Activated CD4-positive, alpha-beta T cell treated with anti-CD3 and anti-CD28 coated beads, Interleukin-2, Interleukin-4, amounts not matched to agents 100 ng/mL and 50 ng/mL, durations not matched to agents 16 hours and 8 hours (primary cell): ENCODE results near the gene SPTBN5.

Source experiments
- DNase-seq: peaks from one replicate; pipeline ENCODE4 v3.0.0-alpha.2; 2020; ENCODE audit warnings: low spot score

SPTBN5 gene

GRCh38 chr15:41882689-41883483 lies 11.0 kb downstream of the SPTBN5 start:
- DNase-seq = no peak

GRCh38 chr15:41881920-41882688 lies 11.7 kb downstream of the SPTBN5 start:
- no peak for DNase-seq

GRCh38 chr15:41881550-41881919 lies 12.3 kb downstream of the SPTBN5 start:
- no peak for DNase-seq

GRCh38 chr15:41881086-41881485 lies 12.8 kb downstream of the SPTBN5 start:
- DNase-seq = no peak

DNA sequence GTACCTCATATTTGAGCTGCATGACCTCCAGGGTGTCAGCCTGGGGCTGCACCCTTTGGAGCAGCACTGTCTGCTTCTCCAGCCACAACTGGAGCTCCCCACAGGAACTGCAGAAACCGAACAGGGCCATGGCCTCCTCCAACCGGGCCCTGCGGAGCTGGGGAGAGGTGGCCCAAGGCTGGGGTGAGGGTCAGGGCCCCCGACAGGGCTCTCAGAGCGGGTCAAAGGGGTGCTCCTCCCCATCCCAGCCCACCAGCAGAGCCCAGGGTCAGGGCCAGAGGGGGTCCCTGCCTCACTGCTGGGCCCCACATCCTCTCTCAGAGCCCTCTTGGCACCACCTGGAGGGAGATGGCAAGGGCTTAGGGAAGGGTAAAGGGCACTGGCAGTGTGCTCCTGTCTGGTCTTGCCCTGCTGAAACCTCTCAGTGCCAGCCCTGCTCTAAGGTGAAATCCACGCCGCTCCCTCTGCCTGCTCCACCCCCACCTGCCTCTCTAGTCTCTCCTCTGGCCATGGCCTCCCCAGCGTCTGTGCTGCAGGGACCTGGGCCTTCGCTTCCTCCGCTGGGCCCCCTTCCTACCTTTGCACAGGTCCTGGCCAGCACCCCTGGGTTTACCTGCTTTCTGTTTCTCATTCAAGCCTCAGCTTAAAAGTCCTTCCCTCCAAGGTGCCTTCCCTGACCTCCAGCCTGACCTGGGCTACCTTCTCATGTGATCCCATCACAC lies 13.5 kb downstream of the SPTBN5 start:
- DNase-seq = no peak

GRCh38 chr15:41879321-41879845 lies 14.5 kb downstream of the SPTBN5 start:
- DNase-seq = no peak

- DNase-seq = no peak
Measured at GRCh38 chr15:41878355-41878699, 15.5 kb downstream of the SPTBN5 start.

DNA sequence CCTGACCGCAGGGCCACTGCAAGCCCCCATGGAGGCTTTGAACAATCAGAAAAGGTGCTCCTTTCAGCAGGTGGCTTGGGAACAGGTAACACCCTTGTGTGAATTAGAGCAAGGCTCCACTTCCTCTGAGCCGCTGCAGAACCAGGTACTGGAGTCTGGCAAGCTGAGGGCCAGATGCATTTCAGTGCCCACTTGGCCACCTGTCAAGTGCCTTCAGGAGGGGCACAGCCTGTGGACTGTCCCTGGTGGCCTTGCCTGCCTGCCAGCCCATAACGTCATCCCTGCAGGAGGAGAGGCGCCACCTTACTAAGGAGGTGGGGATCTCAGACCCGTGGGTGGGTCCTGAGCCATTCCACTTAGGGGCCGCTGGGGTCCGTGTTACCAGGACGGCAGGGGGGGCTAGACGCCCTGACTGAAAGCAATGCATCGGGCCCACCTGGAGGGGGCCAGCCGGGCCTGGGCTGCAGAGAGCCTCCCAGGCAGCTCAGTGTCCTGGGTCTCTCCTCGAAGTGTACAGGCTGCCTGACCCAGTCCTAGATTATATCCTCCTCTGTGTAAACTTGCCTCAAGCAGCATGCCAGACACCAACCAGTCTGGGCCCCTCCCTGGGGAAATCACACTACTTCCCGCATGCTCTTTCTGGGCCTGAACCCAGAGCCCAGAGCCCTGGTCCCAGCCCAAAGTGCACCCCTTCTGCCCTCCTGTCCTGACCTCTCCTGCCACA lies 16.1 kb downstream of the SPTBN5 start:
- no peak for DNase-seq

DNA sequence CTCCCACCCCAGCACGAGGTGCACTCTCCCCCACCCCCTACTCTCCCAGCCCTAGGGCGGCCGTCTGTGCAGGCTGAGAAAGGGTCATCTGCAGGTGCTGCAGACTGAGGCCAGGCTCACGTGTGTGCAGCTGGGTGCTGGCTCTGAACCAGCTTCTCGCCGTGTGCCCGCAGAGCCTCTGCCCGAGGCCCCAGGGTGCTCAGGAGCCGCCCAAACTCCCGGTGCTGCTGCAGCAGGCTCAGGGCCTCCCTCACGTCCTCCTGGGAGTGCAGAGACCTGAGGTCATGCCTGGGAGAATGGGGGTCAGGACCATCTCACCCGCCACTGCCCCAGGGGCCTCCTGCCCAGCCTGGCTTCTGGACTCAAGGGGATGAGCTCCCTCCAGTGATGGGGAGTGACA lies 17.2 kb downstream of the SPTBN5 start:
- DNase-seq = no peak

- DNase-seq = no peak
Measured at GRCh38 chr15:41876007-41876406, 17.8 kb downstream of the SPTBN5 start.

DNA sequence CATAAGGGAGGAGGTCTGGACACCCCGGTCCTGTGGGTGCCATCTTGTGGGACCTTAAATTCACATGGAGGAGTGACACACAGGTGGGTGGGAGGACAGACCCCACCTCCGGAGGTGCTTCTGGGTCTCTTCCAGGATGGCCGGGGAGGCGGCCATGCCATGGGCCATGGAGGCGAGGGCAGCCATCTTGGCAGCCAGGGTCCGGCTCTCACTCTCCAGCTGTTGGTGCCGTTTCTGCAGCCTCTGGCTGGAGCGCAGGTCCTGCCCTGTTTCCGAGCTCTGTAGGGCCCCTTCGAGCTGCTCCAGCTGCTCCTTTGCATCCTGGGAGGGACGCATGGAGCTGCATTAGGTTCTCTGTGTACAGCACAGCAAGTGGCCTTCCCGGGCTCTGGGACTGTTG lies 19.1 kb downstream of the SPTBN5 start:
- no peak for DNase-seq

- no peak for DNase-seq
Measured at GRCh38 chr15:41873711-41874110, 20.1 kb downstream of the SPTBN5 start.

- no peak for DNase-seq
Measured at GRCh38 chr15:41872166-41872747, 21.6 kb downstream of the SPTBN5 start.

DNA sequence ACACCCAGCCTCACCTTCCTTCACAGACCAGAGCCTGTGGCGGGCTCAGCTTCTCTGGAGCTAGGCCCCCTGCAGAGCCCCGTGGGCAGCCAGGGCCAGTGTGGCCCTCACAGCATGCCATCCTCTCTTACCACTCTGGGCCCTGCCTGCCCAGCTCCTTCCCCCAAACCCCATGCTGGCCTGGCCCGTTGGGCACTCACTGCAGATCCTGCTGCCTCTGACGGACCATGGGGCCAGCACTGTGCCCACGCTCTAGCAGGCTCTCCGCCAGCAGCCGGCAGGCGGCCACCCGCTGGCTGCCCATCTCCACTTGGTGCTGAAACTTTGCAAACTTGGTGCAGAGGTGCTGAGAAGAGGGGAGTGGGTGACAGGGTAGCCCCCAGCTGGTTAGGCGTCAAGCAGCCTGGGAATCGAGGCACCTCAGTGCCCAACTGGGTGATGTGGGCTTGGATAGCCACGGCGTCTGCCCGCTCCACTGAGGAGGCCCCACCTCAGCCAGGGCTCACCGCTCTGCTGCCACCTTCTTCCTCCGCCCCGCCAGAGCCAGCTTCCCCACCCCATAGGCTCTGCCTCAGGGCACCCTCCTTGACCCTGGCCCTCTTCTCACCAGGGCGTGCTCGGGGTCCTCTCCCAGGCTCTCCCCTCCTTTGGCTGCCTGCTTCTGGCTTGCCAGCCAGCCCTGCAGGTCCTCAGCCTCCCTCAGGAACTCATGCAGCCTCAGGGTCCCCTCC lies 22.5 kb downstream of the SPTBN5 start:
- DNase-seq = no peak

DNA sequence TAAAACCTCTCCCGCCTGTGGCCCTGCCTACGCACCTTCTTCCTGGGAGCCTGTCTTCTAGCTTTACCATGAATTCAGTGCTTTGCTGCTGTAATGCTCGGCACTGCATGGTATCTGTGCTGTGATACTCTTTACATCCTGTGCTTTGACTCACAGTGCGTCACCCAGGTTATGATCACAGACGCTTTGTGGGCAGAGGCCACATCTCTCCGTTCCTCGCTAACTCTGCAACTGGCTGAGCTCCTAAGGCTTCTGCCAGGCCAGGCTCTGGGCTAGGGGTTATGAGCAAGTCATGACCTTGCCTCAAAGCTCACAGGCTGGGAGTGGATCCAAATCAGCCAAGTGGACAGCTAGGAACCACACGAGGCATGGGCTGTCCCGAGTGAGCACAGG lies 23.2 kb downstream of the SPTBN5 start:
- DNase-seq = peak; percentile 60

DNA sequence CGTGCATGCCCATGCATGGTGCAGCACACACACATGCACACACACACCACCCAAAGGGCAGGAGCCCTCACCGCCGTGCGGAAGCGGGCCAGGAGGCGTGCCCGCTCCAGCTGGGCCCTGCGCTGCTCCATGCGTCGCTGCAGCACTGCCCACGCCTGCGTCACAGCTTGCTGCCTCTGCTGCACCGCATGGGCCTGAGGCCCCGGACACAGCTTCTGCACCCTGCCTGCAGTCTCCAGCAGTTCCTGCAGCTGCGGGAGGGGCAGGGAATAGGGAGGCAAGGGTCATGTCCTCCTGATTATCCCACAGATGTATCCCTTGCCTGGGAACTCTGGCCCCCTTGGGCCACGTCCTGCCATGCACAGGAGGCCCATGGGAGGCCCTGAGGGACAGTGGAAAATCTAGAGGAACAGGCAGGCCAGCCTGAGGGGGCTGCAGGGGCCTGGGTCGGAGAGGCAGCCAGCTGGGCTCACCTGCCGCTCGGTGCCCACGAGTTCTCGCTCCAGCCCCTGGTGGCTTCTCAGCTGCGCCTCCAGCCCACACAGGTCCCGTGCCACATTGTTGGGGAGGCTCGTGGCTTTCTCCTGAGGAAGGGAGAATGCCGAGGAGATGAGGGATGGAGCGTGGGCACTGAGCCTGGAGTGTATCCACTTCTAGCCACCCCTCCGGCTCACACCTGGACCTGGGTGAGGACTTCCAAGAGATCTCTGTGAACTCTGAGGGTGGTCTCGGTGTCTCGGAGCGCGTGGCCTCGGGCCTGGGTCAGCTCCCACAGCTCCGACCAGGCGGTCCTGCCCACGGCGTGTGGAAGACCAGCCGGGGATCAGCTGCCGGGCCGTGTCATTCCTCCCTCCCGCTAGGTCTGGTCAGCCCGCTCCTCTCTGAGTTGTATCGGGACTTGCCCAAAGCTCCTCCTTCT lies 23.8 kb downstream of the SPTBN5 start:
- no peak for DNase-seq

- DNase-seq = no peak
Measured at GRCh38 chr15:41868321-41868720, 25.5 kb downstream of the SPTBN5 start.

GRCh38 chr15:41866872-41867579 lies 26.8 kb downstream of the SPTBN5 start:
- DNase-seq = no peak

- DNase-seq = no peak
Measured at GRCh38 chr15:41866263-41866703, 27.6 kb downstream of the SPTBN5 start.
